ENCODE measurements around the gene BIVM. TPM values are rescaled to one million over a fixed set of nuclear protein-coding genes. Genes with fewer than 3 reads are reported as not detected.
A peak's percentile ranks its signal among the peaks of the same experiment; 100 is the strongest.

Gene BIVM
- total and polyA plus RNA-seq, 7 experiments from 2014 or later = 2.6 to 31.2 (median 4.3) TPM

DNA sequence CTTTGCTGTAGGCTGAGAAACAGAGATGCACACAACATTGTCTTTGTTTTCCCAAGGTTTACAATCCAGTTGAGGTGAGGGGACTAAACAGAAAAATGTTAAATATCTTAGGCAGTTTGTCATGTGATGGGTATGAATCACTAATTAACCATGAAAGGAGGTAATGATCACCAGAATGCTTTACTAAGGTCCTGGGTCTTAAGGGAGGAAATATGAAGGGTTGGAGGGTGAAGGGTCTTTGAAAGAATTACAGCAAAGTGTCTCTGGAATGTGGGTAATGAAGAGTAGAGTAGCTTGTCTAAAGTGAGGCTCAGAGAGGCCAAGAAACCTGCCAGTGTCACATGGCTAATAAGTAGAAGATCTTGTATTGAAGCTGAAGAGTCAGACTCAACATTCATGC, 19.0 kb downstream of the BIVM start:
- DNase-seq (no peak), ATAC-seq (no peak)
- Histone ChIP-seq H3K9me3 (ENCODE audit: control insufficient read depth in 2 of 3, low read length in 3 of 3) (no peaks in the 10 kb centered on the region), H3K4me3 (ENCODE audit: low read length) (no peak overlapping the region), H3K27ac (ENCODE audit: low read depth, low read length) (no peak overlapping the region), H3K27me3 (ENCODE audit: control insufficient read depth in 2 of 2, insufficient read depth in 2 of 2, low read length in 2 of 2) (no peaks in the 10 kb centered on the region), H3K4me1 (ENCODE audit: control insufficient read depth in 2 of 2, insufficient read depth in 2 of 2, low read length in 2 of 2) (no peaks in the 10 kb centered on the region), H3K36me3 (ENCODE audit: control insufficient read depth in 2 of 3, insufficient read depth in 3 of 3, low read length in 3 of 3) (no peaks in the 10 kb centered on the region)
- Mint-ChIP-seq H3K9me3 (peaks cover 0 to 1% (median 0%) of the 10 kb centered on the region in 11 donors), H3K27ac (no peak overlapping the region), H3K36me3 (peaks cover under 1 to 35% (median 18%) of the 10 kb centered on the region in 5 donors), H3K4me1 (peaks cover 3 to 14% (median 10%) of the 10 kb centered on the region in 7 donors), H3K4me3 (no peak overlapping the region), H3K27me3 (no peaks in the 10 kb centered on the region)
- intact Hi-C loops (cut with micrococcal nuclease) = no loop called here
- ChIA-PET POLR2A (no interaction called here), CTCF (no interaction called here)

DNA sequence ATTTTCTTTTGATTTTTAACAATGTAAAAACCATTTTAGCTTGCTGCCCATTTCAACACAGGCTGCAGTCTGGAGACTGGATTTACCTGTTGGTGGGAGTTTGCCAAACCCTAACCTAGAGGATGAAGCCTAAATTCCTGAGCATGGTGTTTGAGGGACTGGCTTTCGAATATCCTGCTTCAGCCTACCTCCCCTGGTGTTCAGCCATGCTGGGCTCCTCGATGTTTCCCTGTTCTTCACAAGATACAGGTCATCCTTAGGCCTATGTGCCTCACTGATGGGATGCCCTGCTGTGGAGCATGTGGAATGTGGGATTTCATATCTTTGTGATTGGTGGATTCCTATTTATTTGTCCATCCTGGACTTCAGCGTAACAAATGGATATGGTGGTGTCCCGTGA, 26.5 kb downstream of the BIVM start:
- DNase-seq (no peak), ATAC-seq (no peak)
- Histone ChIP-seq H3K4me1 (ENCODE audit: control insufficient read depth in 2 of 2, insufficient read depth in 2 of 2, low read length in 2 of 2) (no peaks in the 10 kb centered on the region), H3K27me3 (ENCODE audit: control insufficient read depth in 2 of 2, insufficient read depth in 2 of 2, low read length in 2 of 2) (no peaks in the 10 kb centered on the region), H3K27ac (ENCODE audit: low read depth, low read length) (no peak overlapping the region), H3K4me3 (ENCODE audit: low read length) (no peak overlapping the region), H3K9me3 (ENCODE audit: control insufficient read depth in 2 of 3, low read length in 3 of 3) (no peaks in the 10 kb centered on the region), H3K36me3 (ENCODE audit: control insufficient read depth in 2 of 3, insufficient read depth in 3 of 3, low read length in 3 of 3) (no peaks in the 10 kb centered on the region)
- H3K36me3 Mint-ChIP-seq = peaks cover 0 to 33% (median 9%) of the 10 kb centered on the region in 5 donors
- H3K4me3 Mint-ChIP-seq = no peak overlapping the region
- intact Hi-C loops (cut with micrococcal nuclease) = no loop called here
- no peak overlapping the region for H3K27ac Mint-ChIP-seq
- no peaks in the 10 kb centered on the region for H3K9me3 Mint-ChIP-seq
- no peaks in the 10 kb centered on the region for H3K4me1 Mint-ChIP-seq
- ChIA-PET CTCF (no interaction called here), POLR2A (no interaction called here)
- H3K27me3 Mint-ChIP-seq = no peaks in the 10 kb centered on the region

DNA sequence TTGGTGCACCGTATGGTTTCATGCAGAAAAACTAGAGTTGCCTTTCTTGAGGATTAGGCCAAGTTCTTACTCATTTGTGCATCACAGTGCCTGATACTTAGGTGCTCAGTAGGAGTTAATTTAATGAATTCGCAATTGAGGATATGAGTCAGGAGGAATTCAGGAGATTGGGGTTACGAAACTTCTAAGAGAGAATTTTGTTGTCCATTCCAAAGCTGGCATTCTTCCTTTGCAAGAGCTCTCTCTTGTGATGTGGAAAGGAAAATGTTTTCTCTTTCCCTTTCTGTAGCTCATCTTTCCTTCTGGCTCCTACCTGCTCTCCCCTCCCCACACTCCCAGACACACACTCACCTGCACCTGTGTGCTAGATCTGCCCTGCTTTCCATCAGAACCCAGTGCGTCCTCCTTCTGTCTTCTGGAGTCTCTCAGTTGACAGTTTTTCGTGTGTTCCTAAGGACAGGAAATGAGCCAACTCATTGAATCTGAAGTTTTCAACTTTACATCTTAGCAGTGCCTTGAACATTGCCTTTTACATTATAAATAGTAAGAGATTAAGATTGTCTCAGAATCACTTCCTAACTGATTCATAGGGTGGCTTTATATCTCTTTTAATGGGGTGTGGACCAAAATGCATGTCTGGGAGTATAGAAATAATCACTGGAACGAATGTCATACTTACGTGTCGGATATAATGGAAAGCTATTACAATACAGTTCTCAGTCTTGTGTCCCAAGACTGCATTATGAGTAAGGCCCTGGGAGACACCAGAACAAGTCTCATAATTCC, 27.2 kb downstream of the BIVM start:
- H3K4me3 Mint-ChIP-seq = no peak overlapping the region
- POLR2A ChIA-PET = no interaction called here

DNA sequence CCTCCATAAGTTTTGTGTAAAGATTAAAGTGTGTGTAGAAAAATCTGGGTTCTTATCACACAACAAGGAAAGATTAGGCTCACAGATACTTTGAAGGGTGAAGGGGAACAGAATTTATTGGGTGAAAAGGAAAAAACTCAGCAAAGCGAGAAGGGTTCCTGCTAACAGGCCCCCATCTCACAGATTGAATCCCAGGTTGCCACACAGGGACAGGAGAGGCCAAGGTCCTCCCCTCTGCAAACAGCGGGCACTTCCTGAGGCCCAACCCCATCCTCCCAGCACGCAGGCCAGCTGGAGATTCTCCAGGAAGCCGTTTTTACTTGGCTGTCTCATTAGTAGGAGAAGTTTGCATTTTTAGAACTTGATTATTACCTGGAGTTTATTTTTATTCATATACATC, 31.7 kb downstream of the BIVM start:
- Histone ChIP-seq H3K9me3 (ENCODE audit: control insufficient read depth in 2 of 3, low read length in 3 of 3) (no peaks in the 10 kb centered on the region), H3K27me3 (ENCODE audit: control insufficient read depth in 2 of 2, insufficient read depth in 2 of 2, low read length in 2 of 2) (no peaks in the 10 kb centered on the region), H3K4me1 (ENCODE audit: control insufficient read depth in 2 of 2, insufficient read depth in 2 of 2, low read length in 2 of 2) (no peaks in the 10 kb centered on the region), H3K27ac (ENCODE audit: low read depth, low read length) (no peak overlapping the region), H3K36me3 (ENCODE audit: control insufficient read depth in 2 of 3, insufficient read depth in 3 of 3, low read length in 3 of 3) (no peaks in the 10 kb centered on the region), H3K4me3 (ENCODE audit: low read length) (no peak overlapping the region)
- DNase-seq (no peak), ATAC-seq (no peak)
- ChIA-PET POLR2A (interaction anchor here (1.1 kb wide), 1 partner anchor 14 kb away, joined by 3 read pairs; no protein-coding TSS in a partner anchor), CTCF (no interaction called here)
- Mint-ChIP-seq H3K9me3 (no peaks in the 10 kb centered on the region), H3K36me3 (peaks cover 0 to 21% (median 5%) of the 10 kb centered on the region in 5 donors), H3K27me3 (no peaks in the 10 kb centered on the region), H3K4me3 (no peak overlapping the region), H3K27ac (no peak overlapping the region), H3K4me1 (no peaks in the 10 kb centered on the region)
- intact Hi-C loops (cut with micrococcal nuclease) = no loop called here

More for the DNA sequence above, 27.2 kb downstream of the BIVM start:
- H3K27ac Mint-ChIP-seq = no peak overlapping the region
- ATAC-seq = no peak
- no peaks in the 10 kb centered on the region for H3K27me3 Mint-ChIP-seq
- no peaks in the 10 kb centered on the region for H3K4me1 Mint-ChIP-seq
- DNase-seq = no peak
- H3K36me3 Mint-ChIP-seq = peaks cover 0 to 31% (median 9%) of the 10 kb centered on the region in 5 donors
- CTCF ChIA-PET = no interaction called here
- H3K27ac ChIP-seq (ENCODE audit: low read depth, low read length) = no peak overlapping the region
- no peaks in the 10 kb centered on the region for H3K36me3 ChIP-seq (ENCODE audit: control insufficient read depth in 2 of 3, insufficient read depth in 3 of 3, low read length in 3 of 3)
- H3K9me3 Mint-ChIP-seq = no peaks in the 10 kb centered on the region
- no peaks in the 10 kb centered on the region for H3K9me3 ChIP-seq (ENCODE audit: control insufficient read depth in 2 of 3, low read length in 3 of 3)
- no peak overlapping the region for H3K4me3 ChIP-seq (ENCODE audit: low read length)
- intact Hi-C loops (cut with micrococcal nuclease) = no loop called here
- H3K4me1 ChIP-seq (ENCODE audit: control insufficient read depth in 2 of 2, insufficient read depth in 2 of 2, low read length in 2 of 2) = no peaks in the 10 kb centered on the region
- no peaks in the 10 kb centered on the region for H3K27me3 ChIP-seq (ENCODE audit: control insufficient read depth in 2 of 2, insufficient read depth in 2 of 2, low read length in 2 of 2)

DNA sequence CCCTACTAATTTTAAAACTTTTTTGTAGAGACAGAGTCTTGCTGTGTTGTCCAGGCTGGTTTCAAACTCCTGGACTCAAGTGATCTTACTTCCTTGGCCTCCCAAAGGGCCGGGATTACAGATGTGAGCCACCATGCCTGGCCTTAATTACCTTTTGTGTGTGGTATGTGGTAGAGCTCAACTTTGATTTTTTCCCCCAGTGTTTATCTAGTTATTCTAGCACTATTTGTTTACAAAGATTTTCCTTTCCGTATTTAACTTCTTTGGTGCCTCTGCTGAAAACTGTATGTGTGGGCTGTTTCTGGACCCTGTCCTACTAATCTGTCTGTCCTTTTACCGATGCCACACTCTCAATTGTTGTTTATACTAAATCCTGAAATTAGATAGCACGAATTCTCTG, 37.6 kb downstream of the BIVM start:
- no peak overlapping the region for H3K4me3 Mint-ChIP-seq
- peaks cover 0 to 20% (median 5%) of the 10 kb centered on the region in 5 donors for H3K36me3 Mint-ChIP-seq
- no peak overlapping the region for H3K27ac Mint-ChIP-seq
- ChIA-PET CTCF (no interaction called here), POLR2A (interaction anchor here (0.7 to 1.6 kb wide), 2 partner anchors 9 to 239 kb away, joined by 3 to 7 read pairs; partner anchors contain the start of genes ERCC5 and TPP2)
- Histone ChIP-seq H3K4me1 (ENCODE audit: control insufficient read depth in 2 of 2, insufficient read depth in 2 of 2, low read length in 2 of 2) (no peaks in the 10 kb centered on the region), H3K4me3 (ENCODE audit: low read length) (no peak overlapping the region), H3K27me3 (ENCODE audit: control insufficient read depth in 2 of 2, insufficient read depth in 2 of 2, low read length in 2 of 2) (no peaks in the 10 kb centered on the region), H3K9me3 (ENCODE audit: control insufficient read depth in 2 of 3, low read length in 3 of 3) (no peaks in the 10 kb centered on the region), H3K27ac (ENCODE audit: low read depth, low read length) (no peak overlapping the region), H3K36me3 (ENCODE audit: control insufficient read depth in 2 of 3, insufficient read depth in 3 of 3, low read length in 3 of 3) (no peaks in the 10 kb centered on the region)
- no peaks in the 10 kb centered on the region for H3K4me1 Mint-ChIP-seq
- DNase-seq (no peak), ATAC-seq (no peak)
- intact Hi-C loops (cut with micrococcal nuclease) = no loop called here
- H3K27me3 Mint-ChIP-seq = no peaks in the 10 kb centered on the region
- no peaks in the 10 kb centered on the region for H3K9me3 Mint-ChIP-seq

DNA sequence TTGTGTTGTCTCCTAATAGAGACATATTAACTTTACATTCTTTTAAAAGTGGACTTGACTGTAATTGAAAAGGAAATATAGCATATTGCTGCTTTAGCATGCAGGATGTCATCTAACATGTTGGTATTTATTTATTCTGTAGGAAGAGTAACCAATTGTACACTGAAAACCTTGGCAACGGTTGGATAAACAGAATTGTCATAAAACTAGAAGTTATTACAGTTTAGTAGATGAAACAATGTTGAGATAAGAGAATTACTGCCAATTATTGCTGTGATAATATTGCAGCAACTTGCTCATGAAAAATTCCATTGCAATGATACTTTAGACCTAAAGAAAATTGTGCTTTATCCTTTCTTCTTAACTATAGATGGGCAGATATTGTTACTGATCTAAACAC, 39.4 kb downstream of the BIVM start:
- Mint-ChIP-seq H3K27me3 (no peaks in the 10 kb centered on the region), H3K9me3 (no peaks in the 10 kb centered on the region), H3K27ac (no peak overlapping the region), H3K4me3 (no peak overlapping the region), H3K4me1 (no peaks in the 10 kb centered on the region), H3K36me3 (peaks cover 0 to 18% (median 5%) of the 10 kb centered on the region in 5 donors)
- Histone ChIP-seq H3K27ac (ENCODE audit: low read depth, low read length) (no peak overlapping the region), H3K9me3 (ENCODE audit: control insufficient read depth in 2 of 3, low read length in 3 of 3) (no peaks in the 10 kb centered on the region), H3K4me3 (ENCODE audit: low read length) (no peak overlapping the region), H3K27me3 (ENCODE audit: control insufficient read depth in 2 of 2, insufficient read depth in 2 of 2, low read length in 2 of 2) (no peaks in the 10 kb centered on the region), H3K36me3 (ENCODE audit: control insufficient read depth in 2 of 3, insufficient read depth in 3 of 3, low read length in 3 of 3) (no peaks in the 10 kb centered on the region), H3K4me1 (ENCODE audit: control insufficient read depth in 2 of 2, insufficient read depth in 2 of 2, low read length in 2 of 2) (no peaks in the 10 kb centered on the region)
- ChIA-PET POLR2A (no interaction called here), CTCF (no interaction called here)
- no peak for DNase-seq
- intact Hi-C loops (cut with micrococcal nuclease) = no loop called here
- ATAC-seq = no peak

DNA sequence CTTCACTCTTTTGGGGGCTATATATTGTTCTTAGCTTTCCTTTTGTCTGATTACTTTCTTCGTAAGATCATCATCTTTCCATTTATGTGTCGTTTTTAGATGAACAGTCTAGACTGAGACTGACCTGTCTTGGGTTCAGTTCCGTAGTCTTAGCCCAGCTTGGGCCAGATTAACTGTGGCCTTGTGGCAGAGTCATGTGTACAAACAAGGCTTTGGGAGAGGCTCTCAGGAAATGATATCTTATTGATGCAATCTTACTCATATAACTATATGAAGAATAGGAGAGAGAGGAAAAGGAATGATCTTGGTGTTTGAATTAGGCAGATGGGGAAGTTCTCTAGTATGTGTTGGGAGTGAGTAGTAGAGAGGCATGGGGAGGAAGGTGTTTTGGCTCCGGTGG, 40.1 kb downstream of the BIVM start:
- H3K27ac Mint-ChIP-seq = peak overlapping the region in 1 of 9 donors; percentile 0
- POLR2A ChIA-PET = interaction anchor here (0.6 kb wide), 1 partner anchor 246 kb away, joined by 3 read pairs; no protein-coding TSS in a partner anchor
- CTCF ChIA-PET = no interaction called here

More for the DNA sequence above, 40.1 kb downstream of the BIVM start:
- ATAC-seq (no peak), DNase-seq (no peak)
- Histone ChIP-seq H3K27ac (ENCODE audit: low read depth, low read length) (no peak overlapping the region), H3K9me3 (ENCODE audit: control insufficient read depth in 2 of 3, low read length in 3 of 3) (no peaks in the 10 kb centered on the region), H3K36me3 (ENCODE audit: control insufficient read depth in 2 of 3, insufficient read depth in 3 of 3, low read length in 3 of 3) (no peaks in the 10 kb centered on the region), H3K4me1 (ENCODE audit: control insufficient read depth in 2 of 2, insufficient read depth in 2 of 2, low read length in 2 of 2) (no peaks in the 10 kb centered on the region), H3K27me3 (ENCODE audit: control insufficient read depth in 2 of 2, insufficient read depth in 2 of 2, low read length in 2 of 2) (no peaks in the 10 kb centered on the region), H3K4me3 (ENCODE audit: low read length) (no peak overlapping the region)
- Mint-ChIP-seq H3K27me3 (no peaks in the 10 kb centered on the region), H3K9me3 (no peaks in the 10 kb centered on the region), H3K4me1 (no peaks in the 10 kb centered on the region), H3K36me3 (peaks cover 0 to 18% (median 5%) of the 10 kb centered on the region in 5 donors), H3K4me3 (no peak overlapping the region)
- intact Hi-C loops (cut with micrococcal nuclease) = no loop called here

Measured in naive thymus-derived CD4-positive, alpha-beta T cell (primary cell).